Activated CD8-positive, alpha-beta memory T cell treated with anti-CD3 and anti-CD28 coated beads for 24 hours (primary cell): ENCODE measurements around the gene TBC1D9.
"Not testable (repeated sequence)": the region's sequence is repeated elsewhere in the genome, so short reads cannot be mapped to it uniquely, and the experiment has no call there.

Source experiments
- DNase-seq: peaks from one replicate; pipeline ENCODE4 v3.0.0-alpha.2; 2020

TBC1D9 gene

GRCh38 chr4:140752291-140753068 is 3.7 kb downstream of the TBC1D9 start:
- no peak for DNase-seq

- no peak for DNase-seq
Observed at GRCh38 chr4:140750470-140750869, 5.7 kb downstream of the TBC1D9 start.

DNA sequence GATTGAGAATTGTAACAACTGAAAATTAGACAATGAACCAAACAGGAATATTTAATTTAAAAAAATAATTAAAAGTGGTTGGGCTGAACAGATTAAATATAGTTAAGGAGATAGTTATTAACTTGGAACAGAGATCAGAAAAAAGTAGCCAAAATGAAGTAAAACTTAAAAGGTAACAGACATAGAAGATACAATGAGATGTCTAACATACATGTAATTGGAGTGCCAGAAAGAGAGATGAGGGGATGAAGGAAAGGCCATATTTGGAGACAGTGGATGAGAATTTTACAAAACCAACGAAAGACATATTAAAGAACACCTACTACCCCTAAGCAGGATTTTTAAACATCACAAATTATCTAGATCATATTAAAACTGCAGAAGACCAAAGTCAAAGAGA is 8.0 kb downstream of the TBC1D9 start:
- no peak for DNase-seq

DNA sequence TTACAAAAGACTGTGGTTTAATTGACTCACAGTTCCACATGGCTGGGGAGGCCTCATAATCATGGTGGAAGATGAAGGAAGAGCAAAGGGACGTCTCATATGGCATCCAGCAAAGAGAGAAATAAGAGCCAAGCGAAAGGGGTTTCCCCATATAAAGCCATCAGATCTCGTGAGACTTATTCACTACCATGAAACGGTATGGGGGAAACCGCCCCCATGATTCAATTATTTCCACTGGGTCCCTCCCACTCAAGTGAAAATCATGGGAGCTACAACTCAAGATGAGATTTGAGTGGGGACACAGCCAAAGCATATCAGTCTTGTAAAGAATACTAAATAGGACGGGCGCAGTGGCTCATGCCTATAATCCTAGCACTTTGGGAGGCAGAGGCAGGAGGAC is 9.6 kb downstream of the TBC1D9 start:
- DNase-seq: not testable (repeated sequence)

DNA sequence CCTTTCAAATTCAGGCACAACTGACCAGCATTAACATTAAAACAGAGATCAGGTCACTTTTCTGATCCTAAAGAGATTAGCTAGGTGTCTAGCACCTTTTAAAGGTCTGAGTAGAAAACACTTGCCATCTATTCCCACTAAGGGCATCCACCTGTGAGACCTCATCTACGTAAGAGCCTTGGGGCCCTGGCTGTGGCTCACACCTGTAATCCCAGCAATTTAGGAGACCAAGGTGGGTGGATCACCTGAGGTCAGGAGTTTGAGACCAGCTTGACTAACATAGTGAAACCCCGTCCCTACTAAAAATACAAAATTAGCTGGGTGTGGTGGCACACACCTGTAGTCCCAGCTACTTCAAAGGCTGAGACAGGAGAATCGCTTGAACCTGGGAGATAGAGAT is 11.8 kb downstream of the TBC1D9 start:
- DNase-seq: no peak

DNA sequence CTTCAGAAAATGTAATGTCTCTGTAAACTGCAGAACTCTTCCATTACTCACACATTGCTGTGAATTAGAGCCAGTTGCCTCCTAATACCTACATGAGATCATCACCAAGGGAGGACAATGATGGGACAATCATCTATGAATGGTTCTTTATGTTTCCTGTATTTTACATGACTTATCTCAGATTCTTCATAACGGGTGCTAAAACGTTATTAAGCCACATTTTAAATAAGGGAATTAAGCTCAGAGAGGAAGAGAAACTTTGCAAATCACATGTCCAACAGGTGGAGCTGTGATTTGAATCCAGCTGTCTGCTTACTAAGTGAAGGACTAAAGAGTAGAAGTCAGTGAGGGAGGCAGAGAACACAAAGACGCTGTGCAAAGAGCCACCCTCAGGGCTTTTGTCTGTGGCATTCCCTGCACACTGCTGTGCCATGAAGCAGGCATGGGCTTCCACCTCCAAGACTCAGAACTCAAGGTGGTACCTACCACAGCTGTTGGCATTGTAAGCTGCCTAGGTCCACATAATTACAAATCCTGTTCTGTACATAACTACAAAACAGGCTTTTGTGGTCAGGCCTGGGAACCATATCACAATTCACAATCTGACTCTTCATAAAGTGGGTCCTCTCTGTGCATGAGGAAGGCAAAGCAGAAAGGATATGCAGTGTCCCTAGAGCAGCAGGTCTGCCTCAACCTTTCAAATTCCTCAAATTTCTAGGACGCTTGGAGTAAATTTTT is 12.8 kb downstream of the TBC1D9 start:
- no peak for DNase-seq

DNA sequence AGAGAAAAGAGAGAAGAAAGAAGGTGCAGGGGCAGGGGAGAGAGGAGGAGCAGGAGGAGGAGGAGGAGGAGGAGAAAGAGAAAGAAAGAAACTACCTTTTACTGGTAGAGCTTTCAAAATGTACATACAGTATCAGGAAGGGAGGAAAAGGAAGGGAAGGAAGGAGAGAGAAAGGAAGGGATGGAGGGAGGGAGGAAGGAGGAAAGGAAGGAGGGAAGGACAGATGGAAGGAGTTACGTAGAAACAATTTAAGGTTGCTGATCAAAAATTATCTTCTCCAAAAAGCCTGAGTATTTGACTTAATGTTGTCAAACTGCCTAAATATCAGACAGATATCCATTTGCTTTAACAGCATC is 13.4 kb downstream of the TBC1D9 start:
- DNase-seq: no peak

GRCh38 chr4:140740906-140741670 is 15.1 kb downstream of the TBC1D9 start:
- no peak for DNase-seq

DNA sequence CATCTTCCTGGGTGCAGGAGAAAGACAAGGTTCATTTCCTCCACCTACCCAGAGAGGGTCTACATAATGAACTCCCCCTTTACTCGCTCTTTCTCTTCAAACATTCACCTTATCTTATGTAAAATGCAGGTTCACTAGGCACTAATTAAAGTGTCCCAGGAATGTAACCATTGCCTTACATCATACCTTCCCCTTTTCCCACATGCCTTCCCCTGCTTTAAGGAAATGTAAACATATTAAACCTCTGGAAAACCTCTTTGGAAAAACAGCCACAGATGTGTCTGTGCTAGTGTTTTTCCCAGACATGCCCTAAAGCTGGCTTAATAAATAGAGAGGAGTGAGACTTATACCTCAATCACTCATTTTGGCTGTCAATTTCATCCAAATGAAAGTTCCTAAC is 15.8 kb downstream of the TBC1D9 start:
- no peak for DNase-seq

- no peak for DNase-seq
Observed at GRCh38 chr4:140739971-140740370, 16.2 kb downstream of the TBC1D9 start.

GRCh38 chr4:140738139-140738538 is 18.0 kb downstream of the TBC1D9 start:
- DNase-seq: no peak

DNA sequence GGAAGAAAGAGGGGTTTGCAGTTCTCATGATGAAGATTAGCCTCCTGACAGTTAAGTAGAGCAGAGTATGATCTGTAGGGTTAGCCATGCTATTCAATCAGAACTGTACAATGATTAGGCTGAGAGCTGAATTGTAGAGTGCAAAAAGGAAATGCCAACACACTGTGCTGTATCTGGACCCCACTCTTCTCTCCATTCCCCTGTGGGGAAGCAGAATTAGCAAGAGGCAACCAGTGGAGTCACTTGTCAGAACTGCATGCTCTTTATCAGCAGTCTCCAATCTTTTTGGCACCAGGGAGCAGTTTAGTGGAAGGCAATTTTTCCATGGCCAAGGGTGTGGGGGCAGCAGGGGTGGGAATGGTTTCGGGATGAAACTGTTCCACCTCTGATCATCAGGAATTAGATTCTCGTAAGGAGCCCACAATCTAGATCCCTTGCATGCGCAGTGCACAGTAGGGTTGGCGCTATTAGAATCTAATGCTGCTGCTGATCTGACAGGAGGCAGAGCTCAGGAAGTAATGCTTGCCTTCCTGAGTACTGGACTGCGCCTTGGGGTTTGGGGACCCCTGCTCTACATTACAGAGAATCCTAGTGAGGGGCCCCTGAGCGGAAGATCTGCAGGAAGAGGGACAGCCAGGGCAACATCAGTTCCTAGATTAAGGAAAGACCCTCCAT is 19.4 kb downstream of the TBC1D9 start:
- DNase-seq: no peak

DNA sequence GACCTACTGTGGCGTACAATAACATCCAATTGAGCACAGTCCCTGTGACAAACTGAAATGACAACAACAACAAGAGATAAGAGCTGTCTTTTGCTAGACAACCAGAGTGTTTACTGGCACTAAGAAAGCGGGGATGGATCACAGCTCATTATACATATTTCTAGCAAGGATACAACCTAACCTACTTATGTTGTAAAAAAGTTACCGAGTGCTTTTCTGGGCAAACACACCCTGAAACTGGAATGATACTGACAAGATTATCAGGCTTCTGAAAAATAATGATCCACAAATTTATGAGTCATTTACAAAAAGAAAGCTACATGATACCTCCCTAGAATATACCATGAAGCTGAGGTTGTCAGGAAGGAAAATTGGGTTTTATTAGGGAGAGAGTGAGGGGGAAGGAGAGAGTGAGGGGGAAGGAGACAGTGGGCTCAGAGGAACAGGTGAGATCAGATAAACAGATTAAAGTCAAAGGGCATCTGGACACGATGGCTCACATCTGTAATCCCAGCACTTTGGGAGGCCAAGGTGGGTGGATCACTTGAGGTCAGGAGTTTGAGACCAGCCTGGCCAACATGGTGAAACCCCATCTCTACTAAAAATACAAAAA is 20.3 kb downstream of the TBC1D9 start:
- no peak for DNase-seq

DNA sequence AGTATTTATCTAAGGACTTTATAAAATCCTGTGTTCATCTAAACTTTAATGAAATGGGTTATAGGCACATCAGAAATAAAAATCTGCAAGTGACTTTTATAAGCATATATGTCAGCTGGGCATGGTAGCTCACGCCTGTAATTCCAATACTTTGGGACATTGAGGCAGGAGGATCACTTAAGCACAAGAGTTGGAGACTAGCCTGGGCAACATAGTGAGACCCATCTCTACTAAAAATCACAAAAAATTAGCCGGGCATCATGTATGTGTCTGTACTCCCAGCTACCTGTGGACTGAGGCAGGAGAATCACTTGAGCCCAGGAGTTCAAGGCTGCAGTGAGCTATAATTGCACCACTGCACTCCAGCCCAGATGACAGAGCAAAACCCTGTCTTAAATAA is 20.9 kb downstream of the TBC1D9 start:
- no peak for DNase-seq

- no peak for DNase-seq
Observed at GRCh38 chr4:140732780-140733179, 23.4 kb downstream of the TBC1D9 start.

DNA sequence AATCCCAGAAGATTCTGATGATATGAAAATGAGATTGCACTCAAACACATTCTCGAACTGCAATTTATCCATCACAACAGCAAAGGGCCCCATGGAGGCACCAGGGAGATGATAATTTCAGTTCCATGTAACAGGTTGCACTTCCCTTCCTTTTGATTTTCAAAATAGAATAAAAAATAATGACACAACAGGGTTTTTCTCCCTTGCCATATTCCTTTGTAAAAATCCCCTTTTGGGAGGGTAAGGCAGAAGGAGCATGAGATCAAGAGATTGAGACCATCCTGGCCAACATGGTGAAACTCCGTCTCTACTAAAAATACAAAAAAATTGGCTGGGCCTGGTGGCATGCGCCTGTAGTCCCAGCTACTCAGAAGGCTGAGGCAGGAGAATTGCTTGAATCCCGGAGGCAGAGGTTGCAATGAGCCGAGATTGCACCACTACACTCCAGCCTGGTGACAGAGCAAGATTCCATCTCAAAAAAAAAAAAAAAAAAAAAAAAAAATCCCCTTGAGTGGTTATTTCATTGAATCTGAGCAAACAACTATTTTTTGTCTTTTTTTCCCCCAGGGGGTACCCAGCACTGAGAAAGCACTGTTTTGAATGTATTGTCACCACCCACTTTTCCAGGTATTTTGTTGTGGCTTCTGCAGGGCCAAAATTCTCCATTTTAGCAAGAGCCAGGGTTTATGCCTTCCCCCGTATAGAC is 26.7 kb downstream of the TBC1D9 start:
- DNase-seq: no peak

DNA sequence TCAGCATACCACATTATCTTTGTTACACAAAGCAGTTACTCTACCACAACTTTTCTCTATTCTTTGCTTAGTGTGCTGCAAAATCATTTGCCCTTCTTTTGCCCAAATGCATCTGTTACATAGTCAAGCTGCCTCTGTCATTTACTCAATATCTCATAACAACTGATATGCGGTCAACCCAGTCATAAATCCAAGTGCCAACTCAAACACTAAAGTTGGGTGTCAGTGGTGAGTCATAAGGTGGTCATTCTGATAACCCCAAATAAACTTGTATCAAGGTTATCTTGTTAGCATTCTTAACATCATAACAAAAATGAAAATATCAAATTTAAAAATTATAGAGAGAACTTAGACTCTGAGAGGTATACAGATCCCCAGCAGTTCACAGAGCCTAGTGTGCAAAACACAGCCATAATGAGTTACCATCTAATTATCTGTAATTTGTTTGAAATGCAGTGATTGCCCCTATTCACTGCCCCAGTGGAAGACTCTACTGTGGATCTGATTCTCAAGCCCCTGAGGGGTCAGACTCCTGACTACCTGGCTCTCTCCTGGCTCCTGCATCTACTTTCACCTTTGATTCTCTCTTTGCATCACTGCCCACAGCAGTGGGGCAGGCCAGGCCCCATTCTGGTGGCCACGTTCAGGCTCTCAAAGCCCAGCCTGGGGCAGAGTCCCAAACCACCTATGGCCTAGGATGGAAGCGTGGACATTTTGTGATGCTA is 29.2 kb downstream of the TBC1D9 start:
- DNase-seq: no peak

GRCh38 chr4:140725556-140725955 is 30.6 kb downstream of the TBC1D9 start:
- no peak for DNase-seq

GRCh38 chr4:140724760-140725159 is 31.4 kb downstream of the TBC1D9 start:
- DNase-seq: no peak

GRCh38 chr4:140720387-140721304 is 35.5 kb downstream of the TBC1D9 start:
- no peak for DNase-seq
